Measurements from ENCODE around the gene AARS2.

The AARS2 gene

GRCh38 chr6:44258921-44259320 is 54.2 kb downstream of the AARS2 start:
- DNase-seq, result no peak
- Mint-ChIP-seq H3K27me3 (no peaks in the 10 kb centered on the region), H3K4me3 (no peak overlapping the region), H3K9me3 (no peaks in the 10 kb centered on the region), H3K27ac (peak overlapping the region; percentile 94), H3K36me3 (ENCODE audit: low read depth) (peaks cover 40% of the 10 kb centered on the region), H3K4me1 (peaks cover 73% of the 10 kb centered on the region)
- no peak for ATAC-seq

GRCh38 chr6:44258325-44258863 is 54.8 kb downstream of the AARS2 start:
- ATAC-seq, result no peak
- no peak for DNase-seq

GRCh38 chr6:44257753-44258324 is 55.3 kb downstream of the AARS2 start:
- DNase-seq (peak; percentile 42), ATAC-seq (peak; percentile 0)
- H3K4me1 Mint-ChIP-seq, result peaks cover 74% of the 10 kb centered on the region
- H3K27ac Mint-ChIP-seq, result peak overlapping the region; percentile 94
- peak overlapping the region; percentile 81 for H3K4me3 Mint-ChIP-seq
- no peaks in the 10 kb centered on the region for H3K9me3 Mint-ChIP-seq
- peaks cover 51% of the 10 kb centered on the region for H3K36me3 Mint-ChIP-seq (ENCODE audit: low read depth)
- no peaks in the 10 kb centered on the region for H3K27me3 Mint-ChIP-seq

More at GRCh38 chr6:44258325-44258863, 54.8 kb downstream of the AARS2 start:
- Mint-ChIP-seq H3K4me1 (peaks cover 74% of the 10 kb centered on the region), H3K27me3 (no peaks in the 10 kb centered on the region), H3K4me3 (peak overlapping the region; percentile 81), H3K27ac (peak overlapping the region; percentile 94), H3K36me3 (ENCODE audit: low read depth) (peaks cover 45% of the 10 kb centered on the region), H3K9me3 (no peaks in the 10 kb centered on the region)

- Mint-ChIP-seq H3K27me3 (no peaks in the 10 kb centered on the region), H3K4me1 (peaks cover 71% of the 10 kb centered on the region), H3K4me3 (peak within 1 kb of the TSS; percentile 87), H3K36me3 (ENCODE audit: low read depth) (peaks cover 54% of the 10 kb centered on the region), H3K27ac (peak within 1 kb of the TSS; percentile 94), H3K9me3 (no peaks in the 10 kb centered on the region)
- peak; percentile 50 for ATAC-seq
- DNase-seq, result peak; percentile 76
Measured at GRCh38 chr6:44257025-44257752, 56.0 kb downstream of the AARS2 start, which contains the start of gene SLC35B2. SLC35B2 (minus strand) TSS chr6:44257528; CDS start chr6:44257410, 118 bp downstream.

- peak overlapping the region; percentile 89 for H3K27ac Mint-ChIP-seq
- H3K4me1 Mint-ChIP-seq, result peaks cover 71% of the 10 kb centered on the region
- H3K36me3 Mint-ChIP-seq (ENCODE audit: low read depth), result peaks cover 59% of the 10 kb centered on the region
- H3K27me3 Mint-ChIP-seq, result no peaks in the 10 kb centered on the region
- H3K9me3 Mint-ChIP-seq, result no peaks in the 10 kb centered on the region
- peak; percentile 2 for ATAC-seq
- no peak for DNase-seq
- H3K4me3 Mint-ChIP-seq, result peak overlapping the region; percentile 87
Measured at GRCh38 chr6:44256775-44257024, 56.4 kb downstream of the AARS2 start.

GRCh38 chr6:44255871-44256774 is 57.0 kb downstream of the AARS2 start:
- peak overlapping the region; percentile 89 for H3K27ac Mint-ChIP-seq
- ATAC-seq (peak; percentile 16), DNase-seq (no peak)
- H3K27me3 Mint-ChIP-seq, result no peaks in the 10 kb centered on the region
- peak overlapping the region; percentile 87 for H3K4me3 Mint-ChIP-seq
- no peaks in the 10 kb centered on the region for H3K9me3 Mint-ChIP-seq
- peaks cover 63% of the 10 kb centered on the region for H3K36me3 Mint-ChIP-seq (ENCODE audit: low read depth)
- peaks cover 73% of the 10 kb centered on the region for H3K4me1 Mint-ChIP-seq

- DNase-seq (peak; percentile 55), ATAC-seq (peak; percentile 7)
- no peaks in the 10 kb centered on the region for H3K9me3 Mint-ChIP-seq
- peak overlapping the region; percentile 89 for H3K27ac Mint-ChIP-seq
- H3K4me3 Mint-ChIP-seq, result peak overlapping the region; percentile 87
- peaks cover 75% of the 10 kb centered on the region for H3K4me1 Mint-ChIP-seq
- peaks cover 67% of the 10 kb centered on the region for H3K36me3 Mint-ChIP-seq (ENCODE audit: low read depth)
- H3K27me3 Mint-ChIP-seq, result no peaks in the 10 kb centered on the region
Measured at GRCh38 chr6:44255105-44255808, 57.9 kb downstream of the AARS2 start.

- H3K4me1 Mint-ChIP-seq, result peaks cover 81% of the 10 kb centered on the region
- H3K27me3 Mint-ChIP-seq, result no peaks in the 10 kb centered on the region
- no peaks in the 10 kb centered on the region for H3K9me3 Mint-ChIP-seq
- peak overlapping the region; percentile 89 for H3K27ac Mint-ChIP-seq
- peak overlapping the region; percentile 87 for H3K4me3 Mint-ChIP-seq
- ATAC-seq (peak; percentile 7), DNase-seq (peak; percentile 45)
- H3K36me3 Mint-ChIP-seq (ENCODE audit: low read depth), result peaks cover 69% of the 10 kb centered on the region
Measured at GRCh38 chr6:44254191-44255104, 58.7 kb downstream of the AARS2 start.

GRCh38 chr6:44253307-44254101 is 59.6 kb downstream of the AARS2 start:
- DNase-seq (peak; percentile 74), ATAC-seq (no peak)
- Mint-ChIP-seq H3K4me1 (peaks cover 84% of the 10 kb centered on the region), H3K4me3 (peak overlapping the region; percentile 100), H3K9me3 (no peaks in the 10 kb centered on the region), H3K36me3 (ENCODE audit: low read depth) (peaks cover 73% of the 10 kb centered on the region), H3K27ac (peak overlapping the region; percentile 83), H3K27me3 (no peaks in the 10 kb centered on the region)

- peaks cover 80% of the 10 kb centered on the region for H3K36me3 Mint-ChIP-seq (ENCODE audit: low read depth)
- peak overlapping the region; percentile 100 for H3K4me3 Mint-ChIP-seq
- no peaks in the 10 kb centered on the region for H3K9me3 Mint-ChIP-seq
- peaks cover 87% of the 10 kb centered on the region for H3K4me1 Mint-ChIP-seq
- DNase-seq, result no peak
- peaks cover 3% of the 10 kb centered on the region for H3K27me3 Mint-ChIP-seq
- no peak for ATAC-seq
- peak overlapping the region; percentile 100 for H3K27ac Mint-ChIP-seq
Measured at GRCh38 chr6:44251576-44252524, 61.3 kb downstream of the AARS2 start.

GRCh38 chr6:44250718-44251123 is 62.4 kb downstream of the AARS2 start:
- ATAC-seq (no peak), DNase-seq (no peak)
- Mint-ChIP-seq H3K36me3 (ENCODE audit: low read depth) (peaks cover 80% of the 10 kb centered on the region), H3K9me3 (no peaks in the 10 kb centered on the region), H3K27ac (peak overlapping the region; percentile 100), H3K4me3 (peak overlapping the region; percentile 100), H3K27me3 (peaks cover 5% of the 10 kb centered on the region), H3K4me1 (peaks cover 79% of the 10 kb centered on the region)

All from activated naive CD8-positive, alpha-beta T cell treated with anti-CD3 and anti-CD28 coated beads, Interleukin-2, amount 50 U/mL, for 24 hours (primary cell).